Neuronal stem cell (in vitro differentiated cells): Measurements from ENCODE around the gene CEP131.

Source experiments
- DNase-seq: peaks from one replicate; pipeline ENCODE4 v3.0.0-alpha.2; 2013; ENCODE audit warnings: low spot score
- H2AFZ ChIP-seq: one replicate; pipeline ENCODE4 v1.6.1; 2013; ENCODE audit warnings: mild to moderate bottlenecking, low read length, inconsistent platforms
- H2AK5ac ChIP-seq: 2 replicates; pipeline ENCODE4 v1.6.1; 2013; ENCODE audit warnings: low read depth, mild to moderate bottlenecking, inconsistent platforms, low read length, moderate library complexity, mixed read lengths
- H2BK120ac ChIP-seq: 2 replicates; pipeline ENCODE4 v1.6.1; 2013; ENCODE audit warnings: low read depth, mild to moderate bottlenecking, inconsistent platforms, low read length, moderate library complexity, mixed read lengths
- H2BK12ac ChIP-seq: one replicate; pipeline ENCODE4 v1.6.1; 2013; ENCODE audit warnings: low read length, inconsistent platforms
- H2BK15ac ChIP-seq: 2 replicates; pipeline ENCODE4 v1.6.1; 2013; ENCODE audit warnings: mild to moderate bottlenecking, low read length, inconsistent platforms, mixed read lengths
- H2BK5ac ChIP-seq: one replicate; pipeline ENCODE4 v1.6.1; 2013; ENCODE audit warnings: inconsistent platforms, mild to moderate bottlenecking, low read length, moderate library complexity
- H3K14ac ChIP-seq: one replicate; pipeline ENCODE4 v1.6.1; 2013; ENCODE audit warnings: low read length, inconsistent platforms
- H3K18ac ChIP-seq: 2 replicates; pipeline ENCODE4 v1.6.1; 2013; ENCODE audit warnings: low read length, inconsistent platforms
- H3K23ac ChIP-seq: 2 replicates; pipeline ENCODE4 v1.6.1; 2013; ENCODE audit warnings: low read depth, mild to moderate bottlenecking, mixed read lengths, low read length, inconsistent platforms; ENCODE audit not compliant: poor library complexity
- H3K27ac ChIP-seq: replicated peaks from 3 replicates; pipeline ENCODE4 v1.5.1; 2013; ENCODE audit warnings: low read length, inconsistent platforms
- H3K27me3 ChIP-seq, 3 experiments: 2 replicates each; pipeline ENCODE4 v1.6.1; 2013; ENCODE audit warnings: low read length in 3 of 3, mild to moderate bottlenecking in 2 of 3, inconsistent platforms in 1 of 3, low read depth in 1 of 3, mixed read lengths in 1 of 3, moderate library complexity in 1 of 3; ENCODE audit not compliant: control insufficient read depth in 3 of 3, insufficient read depth in 3 of 3
- H3K36me3 ChIP-seq, 2 donors: replicated peaks in 1 of 2; 2 replicates each; pipeline ENCODE4 v1.6.1; 2013; ENCODE audit warnings: low read length in 2 of 2; ENCODE audit not compliant: control insufficient read depth in 2 of 2, insufficient read depth in 2 of 2
- H3K4ac ChIP-seq: 2 replicates; pipeline ENCODE4 v1.6.1; 2013; ENCODE audit warnings: inconsistent platforms, mild to moderate bottlenecking, low read length, moderate library complexity
- H3K4me1 ChIP-seq, 2 donors: 1 replicate in 1 of 2; 2 replicates in 1 of 2; pipeline ENCODE4 v1.6.1; 2013; ENCODE audit warnings: low read length in 2 of 2, low read depth in 1 of 2; ENCODE audit not compliant: control insufficient read depth in 2 of 2, insufficient read depth in 1 of 2
- H3K4me2 ChIP-seq: one replicate; pipeline ENCODE4 v1.6.1; 2013; ENCODE audit warnings: mild to moderate bottlenecking, low read length, inconsistent platforms; ENCODE audit not compliant: insufficient read depth, poor library complexity, severe bottlenecking
- H3K4me3 ChIP-seq, 2 donors: 2 replicates each; pipeline ENCODE4 v1.5.1; 2013; ENCODE audit warnings: low read length in 2 of 2, mild to moderate bottlenecking in 2 of 2, inconsistent platforms in 1 of 2, moderate library complexity in 1 of 2
- H3K79me1 ChIP-seq: one replicate; pipeline ENCODE4 v1.6.1; 2013; ENCODE audit warnings: low read depth, mild to moderate bottlenecking, inconsistent platforms, low read length, moderate library complexity
- H3K9ac ChIP-seq: one replicate; pipeline ENCODE4 v1.6.1; 2013; ENCODE audit warnings: mild to moderate bottlenecking, low read depth, low read length, inconsistent platforms; ENCODE audit not compliant: poor library complexity
- H3K9me3 ChIP-seq, 2 donors: replicated peaks in 1 of 2; 2 replicates each; pipeline versions ENCODE3 to v1.6.1; 2013; ENCODE audit warnings: low read length in 2 of 2, mild to moderate bottlenecking in 2 of 2, inconsistent platforms in 1 of 2, low read depth in 1 of 2, mixed read lengths in 1 of 2, moderate library complexity in 1 of 2; ENCODE audit not compliant: control insufficient read depth in 2 of 2, insufficient read depth in 1 of 2
- H4K8ac ChIP-seq: one replicate; pipeline ENCODE4 v1.6.1; 2013; ENCODE audit warnings: low read depth, mild to moderate bottlenecking, inconsistent platforms, low read length, moderate library complexity
- H4K91ac ChIP-seq: one replicate; pipeline ENCODE4 v1.6.1; 2013; ENCODE audit warnings: low read length, low read depth, mild to moderate bottlenecking, inconsistent platforms; ENCODE audit not compliant: poor library complexity
- WGBS, 2 donors: extraction: QIAGEN DNeasy Blood & Tissue Kit; methylation state at CpG; one replicate each; pipeline ENCODE4 v1.1.7; 2013; ENCODE audit warnings: missing lambda C conversion rate in 2 of 2, mixed read lengths in 1 of 2; ENCODE audit not compliant: insufficient read length in 2 of 2, insufficient replicate concordance in 1 of 2; ENCODE audit errors: extremely low coverage in 2 of 2; 5-methylcytosine and 5-hydroxymethylcytosine counted together

The CEP131 gene

GRCh38 chr17:81237591-81238489 lies 15.1 kb upstream of the CEP131 start:
- Histone ChIP-seq H3K9ac (peak overlapping the region; percentile 76), H3K27ac (no peak overlapping the region), H3K36me3 (peaks cover 10 to 18% of the 10 kb centered on the region in 2 donors), H3K4me3 (peak overlapping the region; percentile 90 to 97), H3K23ac (peak overlapping the region; percentile 40), H2AK5ac (no peak overlapping the region), H2BK15ac (no peak overlapping the region), H4K8ac (no peak overlapping the region), H3K4ac (no peak overlapping the region), H3K18ac (no peak overlapping the region), H2BK120ac (no peak overlapping the region), H3K27me3 (no peaks in the 10 kb centered on the region), H3K4me1 (peaks cover 8 to 16% of the 10 kb centered on the region in 2 donors), H3K4me2 (peak overlapping the region; percentile 86), H3K9me3 (peaks cover 0 to 1% of the 10 kb centered on the region in 2 donors), H2AFZ (peak overlapping the region; percentile 93), H3K14ac (no peak overlapping the region), H2BK5ac (no peak overlapping the region), H2BK12ac (no peak overlapping the region), H4K91ac (no peak overlapping the region), H3K79me1 (peaks cover 29% of the 10 kb centered on the region)
- DNase-seq: no peak
- no CpG with 5 or more reads among the region's 36 CpGs for WGBS, 2 donors

DNA sequence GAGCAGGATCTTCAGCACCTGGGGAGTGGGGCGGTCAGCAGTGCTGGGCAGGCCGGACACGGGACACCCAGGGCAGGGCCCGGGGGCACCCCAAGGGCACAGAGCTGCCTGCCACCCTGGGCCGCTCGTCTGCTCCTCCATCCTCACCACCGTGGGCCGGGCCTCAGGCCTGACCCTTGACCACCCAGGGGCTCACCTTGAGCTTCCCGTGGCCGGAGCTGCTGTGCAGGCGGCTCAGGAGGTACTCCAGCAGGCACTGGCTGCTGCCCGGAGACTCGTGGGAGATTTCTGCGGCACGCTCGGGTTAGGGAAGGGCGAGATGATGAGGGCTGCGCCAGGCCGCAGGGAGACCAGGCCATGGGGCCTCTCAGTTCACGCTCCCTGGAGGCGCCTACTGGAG lies 14.0 kb upstream of the CEP131 start:
- H3K4ac ChIP-seq: no peak overlapping the region
- no peak overlapping the region for H3K14ac ChIP-seq
- peaks cover 0 to 1% of the 10 kb centered on the region in 2 donors for H3K9me3 ChIP-seq
- H4K8ac ChIP-seq: no peak overlapping the region
- WGBS, 2 donors: no CpG with 5 or more reads among the region's 21 CpGs
- H2BK5ac ChIP-seq: no peak overlapping the region
- H2BK15ac ChIP-seq: no peak overlapping the region
- H3K18ac ChIP-seq: no peak overlapping the region
- no peak overlapping the region for H3K4me2 ChIP-seq
- no peak overlapping the region for H2AK5ac ChIP-seq
- H4K91ac ChIP-seq: no peak overlapping the region
- no peak for DNase-seq
- H2AFZ ChIP-seq: no peak overlapping the region
- no peak overlapping the region for H3K27ac ChIP-seq
- H3K4me3 ChIP-seq: peak overlapping the region; percentile 6 to 97
- H3K23ac ChIP-seq: no peak overlapping the region
- H3K27me3 ChIP-seq: no peaks in the 10 kb centered on the region
- no peak overlapping the region for H3K9ac ChIP-seq
- H3K36me3 ChIP-seq: peaks cover 8 to 13% of the 10 kb centered on the region in 2 donors
- H3K4me1 ChIP-seq: peaks cover 8 to 14% of the 10 kb centered on the region in 2 donors
- peaks cover 29% of the 10 kb centered on the region for H3K79me1 ChIP-seq
- H2BK120ac ChIP-seq: no peak overlapping the region
- peak overlapping the region; percentile 84 for H2BK12ac ChIP-seq

- no peak overlapping the region for H2AFZ ChIP-seq
- no peak overlapping the region for H3K4me2 ChIP-seq
- no peak overlapping the region for H4K8ac ChIP-seq
- H3K18ac ChIP-seq: no peak overlapping the region
- H3K36me3 ChIP-seq: peaks cover 7 to 11% of the 10 kb centered on the region in 2 donors
- no peaks in the 10 kb centered on the region for H3K27me3 ChIP-seq
- no peak overlapping the region for H3K4ac ChIP-seq
- no peak overlapping the region for H2BK5ac ChIP-seq
- peak overlapping the region in 1 of 2 donors; percentile 6 for H3K4me3 ChIP-seq
- H2BK12ac ChIP-seq: no peak overlapping the region
- no peak for DNase-seq
- H3K4me1 ChIP-seq: peaks cover 8 to 14% of the 10 kb centered on the region in 2 donors
- H3K14ac ChIP-seq: no peak overlapping the region
- no peak overlapping the region for H3K9ac ChIP-seq
- peaks cover 34% of the 10 kb centered on the region for H3K79me1 ChIP-seq
- H4K91ac ChIP-seq: no peak overlapping the region
- H2AK5ac ChIP-seq: no peak overlapping the region
- H2BK15ac ChIP-seq: no peak overlapping the region
- H3K9me3 ChIP-seq: peaks cover 0 to 3% of the 10 kb centered on the region in 2 donors
- H3K27ac ChIP-seq: no peak overlapping the region
- H3K23ac ChIP-seq: no peak overlapping the region
- H2BK120ac ChIP-seq: no peak overlapping the region
- no CpG with 5 or more reads among the region's 32 CpGs for WGBS, 2 donors
These were observed 13.3 kb upstream of the CEP131 start for GRCh38 chr17:81235822-81236740.
